ENCODE results near the gene ITPRID1.

DNA sequence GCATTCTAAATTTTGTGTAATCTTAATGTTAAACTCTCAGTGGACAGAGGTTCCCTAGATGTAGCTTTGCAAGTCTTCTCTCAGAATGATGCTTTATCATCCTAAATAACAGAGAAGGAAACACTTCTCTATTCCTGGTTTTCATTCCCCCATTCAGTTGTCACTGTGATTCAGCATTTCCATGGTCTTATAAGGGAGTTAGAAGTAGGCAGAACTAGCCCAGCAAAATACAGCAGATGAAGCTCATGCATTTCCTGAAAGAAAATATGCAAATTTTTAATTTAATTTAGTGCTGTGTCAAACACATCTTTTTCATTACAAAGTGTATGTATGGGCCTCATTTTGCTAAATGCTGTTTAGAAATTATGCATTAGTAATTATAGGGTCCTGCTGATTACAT, 70.1 kb downstream of the ITPRID1 start:
- no peak for TF ChIP-seq CTCF (IDR thresholded peaks at IDR 0.05 in 2 of 3, conservative IDR thresholded peaks at IDR 0.05 in 1 of 3; ENCODE audit: control insufficient read depth in 2 of 3, extremely low read depth in 1 of 3, insufficient read depth in 1 of 3, low read depth in 3 of 3, low read length in 3 of 3)
- no peak for TF ChIP-seq CHD2 (IDR thresholded peaks at IDR 0.05; ENCODE audit: borderline replicate concordance, low read depth, low read length)
- TF ChIP-seq ETV6 (conservative IDR thresholded peaks at IDR 0.05 in 1 of 2, IDR thresholded peaks at IDR 0.05 in 1 of 2; ENCODE audit: borderline replicate concordance in 1 of 2, low read depth in 1 of 2) = no peak
- TF ChIP-seq EP300 (IDR thresholded peaks at IDR 0.05; ENCODE audit: borderline replicate concordance in 1 of 2, control insufficient read depth in 1 of 2, low read depth in 2 of 2, low read length in 2 of 2) = no peak
- no peak for TF ChIP-seq ATF2 (IDR thresholded peaks at IDR 0.05; ENCODE audit: low read length)
- no peak for TF ChIP-seq PKNOX1 (IDR thresholded peaks at IDR 0.05)
- TF ChIP-seq SUZ12 (IDR thresholded peaks at IDR 0.05; ENCODE audit: unreplicated experiment) = no peak
- TF ChIP-seq, protein P1, sequence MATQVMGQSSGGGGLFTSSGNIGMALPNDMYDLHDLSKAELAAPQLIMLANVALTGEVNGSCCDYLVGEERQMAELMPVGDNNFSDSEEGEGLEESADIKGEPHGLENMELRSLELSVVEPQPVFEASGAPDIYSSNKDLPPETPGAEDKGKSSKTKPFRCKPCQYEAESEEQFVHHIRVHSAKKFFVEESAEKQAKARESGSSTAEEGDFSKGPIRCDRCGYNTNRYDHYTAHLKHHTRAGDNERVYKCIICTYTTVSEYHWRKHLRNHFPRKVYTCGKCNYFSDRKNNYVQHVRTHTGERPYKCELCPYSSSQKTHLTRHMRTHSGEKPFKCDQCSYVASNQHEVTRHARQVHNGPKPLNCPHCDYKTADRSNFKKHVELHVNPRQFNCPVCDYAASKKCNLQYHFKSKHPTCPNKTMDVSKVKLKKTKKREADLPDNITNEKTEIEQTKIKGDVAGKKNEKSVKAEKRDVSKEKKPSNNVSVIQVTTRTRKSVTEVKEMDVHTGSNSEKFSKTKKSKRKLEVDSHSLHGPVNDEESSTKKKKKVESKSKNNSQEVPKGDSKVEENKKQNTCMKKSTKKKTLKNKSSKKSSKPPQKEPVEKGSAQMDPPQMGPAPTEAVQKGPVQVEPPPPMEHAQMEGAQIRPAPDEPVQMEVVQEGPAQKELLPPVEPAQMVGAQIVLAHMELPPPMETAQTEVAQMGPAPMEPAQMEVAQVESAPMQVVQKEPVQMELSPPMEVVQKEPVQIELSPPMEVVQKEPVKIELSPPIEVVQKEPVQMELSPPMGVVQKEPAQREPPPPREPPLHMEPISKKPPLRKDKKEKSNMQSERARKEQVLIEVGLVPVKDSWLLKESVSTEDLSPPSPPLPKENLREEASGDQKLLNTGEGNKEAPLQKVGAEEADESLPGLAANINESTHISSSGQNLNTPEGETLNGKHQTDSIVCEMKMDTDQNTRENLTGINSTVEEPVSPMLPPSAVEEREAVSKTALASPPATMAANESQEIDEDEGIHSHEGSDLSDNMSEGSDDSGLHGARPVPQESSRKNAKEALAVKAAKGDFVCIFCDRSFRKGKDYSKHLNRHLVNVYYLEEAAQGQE (IDR thresholded peaks at IDR 0.05; ENCODE audit: low read depth, low read length) = no peak
- no peak for TF ChIP-seq YY1 (IDR thresholded peaks at IDR 0.05; ENCODE audit: low read depth, low read length)
- no peak for TF ChIP-seq PML (IDR thresholded peaks at IDR 0.05; ENCODE audit: low read length)
